Measurements from ENCODE around the gene PEPD. TPM values are rescaled to one million over a fixed set of nuclear protein-coding genes. Genes with fewer than 3 reads are reported as not detected.

The PEPD gene
- polyA plus RNA-seq, 1 donor from 2014 or later: 43.9 TPM

DNA sequence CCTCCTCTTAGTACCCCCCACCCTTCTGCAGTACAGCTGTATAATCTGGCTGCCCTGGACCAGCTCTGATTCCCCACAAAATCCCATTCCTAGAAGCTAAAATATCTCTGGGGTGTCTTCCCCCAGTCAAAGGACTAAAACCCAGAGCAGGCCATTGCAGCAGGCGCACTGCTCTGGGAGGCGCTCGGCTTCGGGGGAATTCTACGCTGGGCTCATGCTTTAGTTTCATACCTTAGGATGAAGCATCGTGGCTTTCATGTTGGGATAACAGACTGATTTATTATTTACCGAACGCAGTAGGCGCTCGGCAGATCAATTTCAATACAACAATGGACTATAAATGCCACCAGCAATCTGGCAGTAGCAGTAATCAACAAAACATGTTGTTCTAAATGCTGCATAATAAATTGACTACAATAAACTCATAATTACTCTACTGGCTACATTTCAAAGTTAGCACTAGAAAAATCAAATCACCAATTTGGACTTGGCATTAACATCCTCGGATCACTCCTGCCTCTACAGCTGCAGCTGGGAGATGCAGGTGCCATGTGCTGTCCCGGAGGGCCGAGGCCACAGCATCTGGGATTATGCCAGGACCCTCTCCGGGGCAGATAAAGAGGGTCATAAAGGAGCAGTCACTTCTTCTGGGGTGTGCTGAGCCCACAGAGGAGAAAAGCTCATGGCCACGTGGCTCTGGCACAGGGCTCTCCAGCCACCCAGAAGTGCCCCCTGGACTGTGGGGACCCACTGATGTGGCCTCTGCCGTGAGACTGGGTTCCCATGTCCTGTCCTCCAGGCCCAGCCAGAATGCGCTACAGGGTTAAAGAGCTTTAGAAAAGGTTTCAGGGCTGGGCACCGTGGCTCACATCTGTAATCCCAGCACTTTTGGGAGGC lies 112.8 kb downstream of the PEPD start:
- Histone ChIP-seq H4K20me1 (ENCODE audit: insufficient read depth) (no peaks in the 10 kb centered on the region), H3K36me3 (ENCODE audit: insufficient read depth, low read length) (no peaks in the 10 kb centered on the region), H3K9ac (ENCODE audit: low read length) (no peak overlapping the region), H3K4me2 (ENCODE audit: low read length) (no peak overlapping the region), H3K4me3 (ENCODE audit: low read length) (no peak overlapping the region), H3K27ac (ENCODE audit: low read length) (no peak overlapping the region), H2AFZ (ENCODE audit: low read depth, low read length) (no peak overlapping the region), H3K9me2 (ENCODE audit: insufficient read depth, low read length) (no peaks in the 10 kb centered on the region), H3K27me3 (ENCODE audit: insufficient read depth, low read depth, low read length) (no peaks in the 10 kb centered on the region), H3K9me3 (ENCODE audit: low read length) (no peaks in the 10 kb centered on the region), H3F3A (ENCODE audit: insufficient read depth, low read length, poor library complexity, severe bottlenecking) (no peaks in the 10 kb centered on the region), H3K79me2 (replicated peaks; ENCODE audit: insufficient read depth, low read length) (no peaks in the 10 kb centered on the region)
- no peak for TF ChIP-seq EP300 (conservative IDR thresholded peaks at IDR 0.05; ENCODE audit: poor library complexity, severe bottlenecking)

DNA sequence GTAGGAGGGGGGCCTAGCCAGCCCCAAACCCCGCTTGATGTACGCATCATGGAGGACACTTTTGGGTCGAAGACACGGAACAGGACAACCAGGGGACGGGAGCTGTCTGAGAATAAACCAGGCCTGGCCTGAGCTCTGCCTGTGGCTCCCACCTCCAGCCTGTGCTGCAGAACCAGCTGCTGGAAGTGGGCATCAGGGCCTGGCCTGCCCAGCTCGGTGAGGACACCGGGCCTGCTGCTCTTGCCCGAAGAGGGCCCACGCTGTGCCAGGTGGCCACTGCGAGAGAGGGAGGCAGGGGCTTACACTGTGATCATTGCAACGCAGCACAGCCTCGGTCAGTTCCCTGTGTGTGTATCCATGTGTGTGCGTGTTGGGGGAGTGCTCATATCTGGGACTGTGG lies 113.5 kb downstream of the PEPD start:
- no peaks in the 10 kb centered on the region for H3F3A ChIP-seq (ENCODE audit: insufficient read depth, low read length, poor library complexity, severe bottlenecking)

More for the DNA sequence above, 113.5 kb downstream of the PEPD start:
- no peaks in the 10 kb centered on the region for H3K27me3 ChIP-seq (ENCODE audit: insufficient read depth, low read depth, low read length)
- no peaks in the 10 kb centered on the region for H3K36me3 ChIP-seq (ENCODE audit: insufficient read depth, low read length)
- no peaks in the 10 kb centered on the region for H4K20me1 ChIP-seq (ENCODE audit: insufficient read depth)
- no peaks in the 10 kb centered on the region for H3K9me2 ChIP-seq (ENCODE audit: insufficient read depth, low read length)
- no peak overlapping the region for H3K27ac ChIP-seq (ENCODE audit: low read length)
- no peak overlapping the region for H3K4me2 ChIP-seq (ENCODE audit: low read length)
- no peak overlapping the region for H3K4me3 ChIP-seq (ENCODE audit: low read length)
- no peak overlapping the region for H2AFZ ChIP-seq (ENCODE audit: low read depth, low read length)
- H3K9me3 ChIP-seq (ENCODE audit: low read length): no peaks in the 10 kb centered on the region
- TF ChIP-seq MXI1 (conservative IDR thresholded peaks at IDR 0.05; ENCODE audit: poor library complexity, severe bottlenecking): no peak
- no peak for TF ChIP-seq TAF1 (IDR thresholded peaks at IDR 0.05; ENCODE audit: low read depth)
- TF ChIP-seq, protein P1, sequence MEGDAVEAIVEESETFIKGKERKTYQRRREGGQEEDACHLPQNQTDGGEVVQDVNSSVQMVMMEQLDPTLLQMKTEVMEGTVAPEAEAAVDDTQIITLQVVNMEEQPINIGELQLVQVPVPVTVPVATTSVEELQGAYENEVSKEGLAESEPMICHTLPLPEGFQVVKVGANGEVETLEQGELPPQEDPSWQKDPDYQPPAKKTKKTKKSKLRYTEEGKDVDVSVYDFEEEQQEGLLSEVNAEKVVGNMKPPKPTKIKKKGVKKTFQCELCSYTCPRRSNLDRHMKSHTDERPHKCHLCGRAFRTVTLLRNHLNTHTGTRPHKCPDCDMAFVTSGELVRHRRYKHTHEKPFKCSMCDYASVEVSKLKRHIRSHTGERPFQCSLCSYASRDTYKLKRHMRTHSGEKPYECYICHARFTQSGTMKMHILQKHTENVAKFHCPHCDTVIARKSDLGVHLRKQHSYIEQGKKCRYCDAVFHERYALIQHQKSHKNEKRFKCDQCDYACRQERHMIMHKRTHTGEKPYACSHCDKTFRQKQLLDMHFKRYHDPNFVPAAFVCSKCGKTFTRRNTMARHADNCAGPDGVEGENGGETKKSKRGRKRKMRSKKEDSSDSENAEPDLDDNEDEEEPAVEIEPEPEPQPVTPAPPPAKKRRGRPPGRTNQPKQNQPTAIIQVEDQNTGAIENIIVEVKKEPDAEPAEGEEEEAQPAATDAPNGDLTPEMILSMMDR (IDR thresholded peaks at IDR 0.05; ENCODE audit: poor library complexity, severe bottlenecking): no peak
- TF ChIP-seq RAD21 (conservative IDR thresholded peaks at IDR 0.05): no peak
- TF ChIP-seq EZH2 (IDR thresholded peaks at IDR 0.05; ENCODE audit: borderline replicate concordance, insufficient read depth, low read length, poor library complexity, severe bottlenecking): no peak
- TF ChIP-seq, protein P2, sequence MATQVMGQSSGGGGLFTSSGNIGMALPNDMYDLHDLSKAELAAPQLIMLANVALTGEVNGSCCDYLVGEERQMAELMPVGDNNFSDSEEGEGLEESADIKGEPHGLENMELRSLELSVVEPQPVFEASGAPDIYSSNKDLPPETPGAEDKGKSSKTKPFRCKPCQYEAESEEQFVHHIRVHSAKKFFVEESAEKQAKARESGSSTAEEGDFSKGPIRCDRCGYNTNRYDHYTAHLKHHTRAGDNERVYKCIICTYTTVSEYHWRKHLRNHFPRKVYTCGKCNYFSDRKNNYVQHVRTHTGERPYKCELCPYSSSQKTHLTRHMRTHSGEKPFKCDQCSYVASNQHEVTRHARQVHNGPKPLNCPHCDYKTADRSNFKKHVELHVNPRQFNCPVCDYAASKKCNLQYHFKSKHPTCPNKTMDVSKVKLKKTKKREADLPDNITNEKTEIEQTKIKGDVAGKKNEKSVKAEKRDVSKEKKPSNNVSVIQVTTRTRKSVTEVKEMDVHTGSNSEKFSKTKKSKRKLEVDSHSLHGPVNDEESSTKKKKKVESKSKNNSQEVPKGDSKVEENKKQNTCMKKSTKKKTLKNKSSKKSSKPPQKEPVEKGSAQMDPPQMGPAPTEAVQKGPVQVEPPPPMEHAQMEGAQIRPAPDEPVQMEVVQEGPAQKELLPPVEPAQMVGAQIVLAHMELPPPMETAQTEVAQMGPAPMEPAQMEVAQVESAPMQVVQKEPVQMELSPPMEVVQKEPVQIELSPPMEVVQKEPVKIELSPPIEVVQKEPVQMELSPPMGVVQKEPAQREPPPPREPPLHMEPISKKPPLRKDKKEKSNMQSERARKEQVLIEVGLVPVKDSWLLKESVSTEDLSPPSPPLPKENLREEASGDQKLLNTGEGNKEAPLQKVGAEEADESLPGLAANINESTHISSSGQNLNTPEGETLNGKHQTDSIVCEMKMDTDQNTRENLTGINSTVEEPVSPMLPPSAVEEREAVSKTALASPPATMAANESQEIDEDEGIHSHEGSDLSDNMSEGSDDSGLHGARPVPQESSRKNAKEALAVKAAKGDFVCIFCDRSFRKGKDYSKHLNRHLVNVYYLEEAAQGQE (IDR thresholded peaks at IDR 0.05; ENCODE audit: borderline replicate concordance): no peak
- no peak for TF ChIP-seq SMC3 (conservative IDR thresholded peaks at IDR 0.05; ENCODE audit: poor library complexity)
- no peak for TF ChIP-seq EP300 (conservative IDR thresholded peaks at IDR 0.05; ENCODE audit: poor library complexity, severe bottlenecking)
- no peak for TF ChIP-seq POLR2AphosphoS5 (IDR thresholded peaks at IDR 0.05)
- H3K9ac ChIP-seq (ENCODE audit: low read length): no peak overlapping the region
- no peaks in the 10 kb centered on the region for H3K79me2 ChIP-seq (replicated peaks; ENCODE audit: insufficient read depth, low read length)
